ENCODE measurements around the gene AGPS. TPM values are rescaled to one million over a fixed set of nuclear protein-coding genes. Genes with fewer than 3 reads are reported as not detected.

Gene AGPS
- total and polyA plus RNA-seq, 9 of the 15 experiments (the other 6 are each of a cell fraction or from before 2014, with no cell fraction given): 15.5 to 211 (median 63.1) TPM

DNA sequence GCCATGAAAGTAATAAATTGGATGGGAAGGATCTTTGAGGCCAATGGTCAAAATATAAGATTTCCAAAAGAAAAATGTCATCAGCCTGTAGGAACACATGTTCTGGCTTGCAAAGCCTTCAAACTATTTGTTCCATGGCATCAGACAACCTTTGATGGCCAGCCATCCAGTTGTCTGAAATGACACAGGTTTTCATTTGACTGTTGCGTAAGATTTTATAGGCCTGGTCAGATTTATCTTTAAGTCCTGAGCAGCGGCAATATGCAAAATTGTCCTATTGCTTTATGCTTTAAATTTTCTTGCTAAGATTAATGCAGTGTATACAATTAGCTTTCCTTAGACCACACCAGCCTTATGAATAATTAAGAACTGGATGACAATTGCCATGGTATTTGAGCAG, 167.1 kb downstream of the AGPS start (continued):
- TF ChIP-seq CEBPG (CRISPR knock-in tag; IDR thresholded peaks at IDR 0.05): peak; percentile 19; the same call in 1 of the 2 replicates
- peak; percentile 57 to 86 for TF ChIP-seq CEBPG (tag; conservative IDR thresholded peaks at IDR 0.05 in 1 of 2, IDR thresholded peaks at IDR 0.05 in 1 of 2)
- no peak for TF ChIP-seq HSF4 (CRISPR knock-in tag; IDR thresholded peaks at IDR 0.05; ENCODE audit: borderline replicate concordance)
- TF ChIP-seq EWSR1 (IDR thresholded peaks at IDR 0.05; ENCODE audit: borderline replicate concordance, low read depth, partially characterized antibody): no peak
- TF ChIP-seq MNT (conservative IDR thresholded peaks at IDR 0.05): no peak
- no peak for TF ChIP-seq ID3 (CRISPR knock-in tag; IDR thresholded peaks at IDR 0.05)
- TF ChIP-seq ID3 (tag; IDR thresholded peaks at IDR 0.05): no peak
- no peak for TF ChIP-seq MCM7 (IDR thresholded peaks at IDR 0.05)
- TF ChIP-seq, protein P1, sequence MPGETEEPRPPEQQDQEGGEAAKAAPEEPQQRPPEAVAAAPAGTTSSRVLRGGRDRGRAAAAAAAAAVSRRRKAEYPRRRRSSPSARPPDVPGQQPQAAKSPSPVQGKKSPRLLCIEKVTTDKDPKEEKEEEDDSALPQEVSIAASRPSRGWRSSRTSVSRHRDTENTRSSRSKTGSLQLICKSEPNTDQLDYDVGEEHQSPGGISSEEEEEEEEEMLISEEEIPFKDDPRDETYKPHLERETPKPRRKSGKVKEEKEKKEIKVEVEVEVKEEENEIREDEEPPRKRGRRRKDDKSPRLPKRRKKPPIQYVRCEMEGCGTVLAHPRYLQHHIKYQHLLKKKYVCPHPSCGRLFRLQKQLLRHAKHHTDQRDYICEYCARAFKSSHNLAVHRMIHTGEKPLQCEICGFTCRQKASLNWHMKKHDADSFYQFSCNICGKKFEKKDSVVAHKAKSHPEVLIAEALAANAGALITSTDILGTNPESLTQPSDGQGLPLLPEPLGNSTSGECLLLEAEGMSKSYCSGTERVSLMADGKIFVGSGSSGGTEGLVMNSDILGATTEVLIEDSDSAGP (CRISPR knock-in tag; IDR thresholded peaks at IDR 0.05): no peak
- no peak for TF ChIP-seq MXD1 (CRISPR knock-in tag; IDR thresholded peaks at IDR 0.05; ENCODE audit: borderline replicate concordance, poor library complexity, severe bottlenecking)
